ENCODE data around the gene SLCO6A1.
"Not testable (repeated sequence)": the region's sequence is repeated elsewhere in the genome, so short reads cannot be mapped to it uniquely, and the experiment has no call there.

Gene SLCO6A1, protein sequence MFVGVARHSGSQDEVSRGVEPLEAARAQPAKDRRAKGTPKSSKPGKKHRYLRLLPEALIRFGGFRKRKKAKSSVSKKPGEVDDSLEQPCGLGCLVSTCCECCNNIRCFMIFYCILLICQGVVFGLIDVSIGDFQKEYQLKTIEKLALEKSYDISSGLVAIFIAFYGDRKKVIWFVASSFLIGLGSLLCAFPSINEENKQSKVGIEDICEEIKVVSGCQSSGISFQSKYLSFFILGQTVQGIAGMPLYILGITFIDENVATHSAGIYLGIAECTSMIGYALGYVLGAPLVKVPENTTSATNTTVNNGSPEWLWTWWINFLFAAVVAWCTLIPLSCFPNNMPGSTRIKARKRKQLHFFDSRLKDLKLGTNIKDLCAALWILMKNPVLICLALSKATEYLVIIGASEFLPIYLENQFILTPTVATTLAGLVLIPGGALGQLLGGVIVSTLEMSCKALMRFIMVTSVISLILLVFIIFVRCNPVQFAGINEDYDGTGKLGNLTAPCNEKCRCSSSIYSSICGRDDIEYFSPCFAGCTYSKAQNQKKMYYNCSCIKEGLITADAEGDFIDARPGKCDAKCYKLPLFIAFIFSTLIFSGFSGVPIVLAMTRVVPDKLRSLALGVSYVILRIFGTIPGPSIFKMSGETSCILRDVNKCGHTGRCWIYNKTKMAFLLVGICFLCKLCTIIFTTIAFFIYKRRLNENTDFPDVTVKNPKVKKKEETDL

GRCh38 chr5:102498271-102499034, at the start of gene SLCO6A1:
Gene SLCO6A1 (minus strand): TSS chr5:102499001. CDS start chr5:102498844, 157 bp downstream.
- no peak for DNase-seq

DNA sequence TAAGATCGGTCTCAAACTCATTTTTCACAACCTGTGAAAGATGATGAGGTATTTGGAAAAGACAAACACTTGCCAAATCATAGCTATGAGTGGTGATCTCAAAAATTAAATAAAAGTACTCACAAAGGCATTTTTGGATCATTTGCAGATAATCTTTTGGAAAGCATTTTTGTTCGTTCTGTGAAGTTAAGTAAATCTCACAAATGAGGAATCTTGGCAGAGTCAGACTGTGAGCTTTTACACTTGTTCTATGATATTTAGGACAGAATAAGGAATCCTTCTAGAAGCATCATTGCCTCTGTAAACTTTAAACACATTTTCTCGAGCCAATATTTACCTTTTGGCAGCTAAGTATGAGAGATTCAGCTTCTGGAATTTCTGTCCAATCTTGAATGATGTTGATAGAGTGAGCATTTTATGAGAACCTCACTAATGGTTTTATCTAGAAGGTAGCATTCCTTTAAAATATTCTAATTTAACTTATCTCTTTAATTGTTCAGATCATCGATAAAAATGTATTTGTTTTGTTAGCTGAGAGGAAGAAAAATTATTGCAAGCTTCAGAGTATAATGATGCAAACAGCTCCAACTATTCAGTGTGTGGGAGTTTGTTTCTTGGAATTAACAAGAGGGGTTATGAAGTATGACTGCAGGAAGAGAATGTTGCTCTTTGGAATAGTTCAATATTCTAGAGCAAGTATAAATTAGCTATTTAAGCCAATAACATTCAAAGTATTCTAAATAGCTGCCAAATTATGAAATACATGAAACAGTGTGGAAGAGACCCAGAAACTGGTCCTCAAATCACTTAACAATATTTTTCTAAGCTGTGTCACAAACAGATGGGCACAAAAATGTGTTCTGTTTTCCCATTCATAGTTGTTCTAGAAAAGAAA, 48.6 kb upstream of the SLCO6A1 start:
- DNase-seq = no peak

- no peak for DNase-seq
These were observed 46.4 kb upstream of the SLCO6A1 start for GRCh38 chr5:102545175-102545574.

DNA sequence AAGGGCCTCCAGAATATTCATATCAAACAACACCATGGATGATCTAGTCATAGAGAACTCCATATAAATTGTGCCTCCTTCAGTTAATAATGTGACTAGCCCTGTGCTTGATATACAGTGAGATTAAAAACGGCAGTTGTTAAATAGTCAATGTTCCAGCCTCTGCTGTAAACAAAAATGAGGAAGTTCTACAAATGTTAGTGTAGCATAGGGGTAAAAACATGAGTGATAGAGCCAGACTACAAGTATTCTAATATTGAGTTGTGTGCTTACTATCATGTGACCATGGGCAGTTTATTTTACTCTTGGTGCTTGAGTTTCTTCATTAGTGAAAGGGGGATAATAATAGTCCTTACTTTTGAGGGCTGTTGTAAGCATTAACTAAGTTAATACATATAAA, 43.3 kb upstream of the SLCO6A1 start:
- DNase-seq = no peak

DNA sequence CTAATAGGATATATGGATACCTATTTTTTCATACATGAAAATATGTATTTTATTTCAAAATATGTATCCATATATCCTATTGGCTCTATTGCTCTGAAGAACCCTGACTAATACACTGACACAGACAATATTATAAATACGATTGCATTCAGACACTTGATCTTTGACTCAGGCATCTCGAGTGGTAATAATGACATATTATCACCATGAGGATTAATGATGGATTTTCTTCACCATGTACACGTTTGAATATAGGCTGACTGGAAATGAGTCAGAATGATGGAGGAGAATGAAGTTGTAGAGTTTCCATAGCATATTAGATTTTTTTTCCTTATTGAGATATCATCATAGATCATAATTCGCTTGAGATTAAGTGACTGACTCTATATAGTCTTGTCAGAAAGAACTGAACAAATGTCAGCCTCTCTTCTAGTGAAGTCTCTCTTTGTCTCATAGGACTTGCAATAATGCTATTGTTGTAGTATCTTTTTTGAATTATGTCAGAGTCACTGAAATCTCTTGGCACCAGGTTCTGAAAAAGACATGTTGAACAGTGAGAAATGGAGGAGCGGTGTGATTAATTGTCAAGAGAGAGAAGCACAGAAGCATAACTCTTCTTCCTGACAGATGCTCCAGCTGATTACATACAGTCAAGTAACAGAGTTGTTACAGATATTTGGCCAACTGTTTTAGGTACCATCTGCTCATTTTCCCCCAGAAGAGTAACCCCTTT, 41.4 kb upstream of the SLCO6A1 start:
- DNase-seq = no peak

DNA sequence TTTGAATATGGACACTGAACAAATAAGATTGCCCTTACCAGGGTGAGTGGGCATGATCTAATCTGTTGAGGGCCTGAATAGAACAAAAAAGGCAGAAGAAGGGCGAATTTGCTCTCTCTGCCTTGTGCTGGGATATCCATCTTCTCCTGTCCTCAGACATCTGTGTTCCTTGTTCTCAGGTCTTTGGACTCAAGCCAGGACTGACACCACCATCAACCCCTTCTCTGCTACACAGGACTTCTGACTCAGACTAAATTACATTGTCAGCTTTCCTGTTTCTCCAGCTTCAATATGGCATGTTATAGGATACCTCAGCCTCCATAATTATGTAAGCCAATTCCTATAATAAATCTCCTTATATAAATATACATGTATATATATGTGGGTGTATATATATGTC, 40.8 kb upstream of the SLCO6A1 start:
- no peak for DNase-seq

- DNase-seq = no peak
These were observed 38.2 kb upstream of the SLCO6A1 start for GRCh38 chr5:102537011-102537410.

- no peak for DNase-seq
These were observed 37.6 kb upstream of the SLCO6A1 start for GRCh38 chr5:102536323-102536928.

- no peak for DNase-seq
These were observed 33.3 kb upstream of the SLCO6A1 start for GRCh38 chr5:102532123-102532522.

- no peak for DNase-seq
These were observed 32.7 kb upstream of the SLCO6A1 start for GRCh38 chr5:102531506-102531905.

DNA sequence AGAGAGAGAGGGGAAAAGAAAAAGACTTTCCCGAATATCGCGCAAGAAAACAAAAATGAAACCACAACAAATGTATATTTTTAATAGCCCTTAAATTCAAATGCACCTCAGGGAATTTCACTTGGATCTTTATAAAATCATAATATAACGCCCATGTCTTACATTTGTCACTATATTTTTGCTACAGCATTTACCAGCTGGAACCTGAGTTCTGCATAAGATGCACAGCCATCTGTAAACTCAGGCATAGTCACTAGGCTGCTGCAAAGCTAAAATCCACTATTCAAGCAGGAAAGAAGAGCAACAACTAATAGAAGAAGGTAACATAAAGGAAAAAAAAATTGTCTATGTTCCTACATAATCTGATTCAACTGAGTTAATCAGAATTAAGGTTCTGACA, 30.6 kb upstream of the SLCO6A1 start:
- no peak for DNase-seq

DNA sequence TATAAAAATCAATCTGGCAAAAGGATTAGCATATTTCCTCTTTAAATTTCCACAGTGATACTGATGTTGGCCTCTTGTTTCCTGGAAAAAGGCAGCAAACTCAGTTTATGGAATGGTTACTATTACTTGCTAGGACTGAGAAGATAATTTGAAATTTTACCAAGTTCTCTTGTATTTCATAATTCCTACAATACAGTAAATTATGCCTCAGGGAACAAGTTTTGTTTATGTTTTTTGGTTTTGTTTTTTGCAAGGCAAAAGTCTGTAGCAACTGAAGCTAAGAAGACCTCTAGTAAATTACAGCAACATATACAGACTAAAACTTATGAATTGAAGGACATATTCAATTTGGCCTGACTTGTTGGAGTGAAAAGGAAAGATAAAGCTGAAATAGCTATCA, 30.2 kb upstream of the SLCO6A1 start:
- no peak for DNase-seq

- no peak for DNase-seq
These were observed 29.8 kb upstream of the SLCO6A1 start for GRCh38 chr5:102528600-102528999.

GRCh38 chr5:102527547-102527946, 28.7 kb upstream of the SLCO6A1 start:
- DNase-seq = no peak

GRCh38 chr5:102523541-102524175, 24.9 kb upstream of the SLCO6A1 start:
- DNase-seq = no peak

DNA sequence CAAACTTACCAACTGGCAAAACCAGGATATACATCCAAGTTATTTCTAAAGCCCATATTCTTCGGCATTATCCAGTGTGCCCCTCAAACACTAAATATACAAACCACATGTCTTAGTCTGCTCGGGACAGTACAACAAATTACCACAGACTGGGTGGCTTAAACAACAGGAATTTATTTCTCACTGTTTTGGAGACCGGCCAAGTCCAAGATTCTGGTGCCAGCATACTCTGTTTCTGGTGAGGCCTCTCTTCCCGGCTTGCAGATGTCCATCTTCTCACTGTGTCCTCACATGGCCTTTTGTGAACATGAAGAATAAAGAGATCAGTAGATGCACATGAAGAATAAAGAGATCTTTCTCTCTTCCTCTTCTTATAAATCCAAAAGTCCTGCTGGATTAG, 12.9 kb upstream of the SLCO6A1 start:
- DNase-seq = no peak

DNA sequence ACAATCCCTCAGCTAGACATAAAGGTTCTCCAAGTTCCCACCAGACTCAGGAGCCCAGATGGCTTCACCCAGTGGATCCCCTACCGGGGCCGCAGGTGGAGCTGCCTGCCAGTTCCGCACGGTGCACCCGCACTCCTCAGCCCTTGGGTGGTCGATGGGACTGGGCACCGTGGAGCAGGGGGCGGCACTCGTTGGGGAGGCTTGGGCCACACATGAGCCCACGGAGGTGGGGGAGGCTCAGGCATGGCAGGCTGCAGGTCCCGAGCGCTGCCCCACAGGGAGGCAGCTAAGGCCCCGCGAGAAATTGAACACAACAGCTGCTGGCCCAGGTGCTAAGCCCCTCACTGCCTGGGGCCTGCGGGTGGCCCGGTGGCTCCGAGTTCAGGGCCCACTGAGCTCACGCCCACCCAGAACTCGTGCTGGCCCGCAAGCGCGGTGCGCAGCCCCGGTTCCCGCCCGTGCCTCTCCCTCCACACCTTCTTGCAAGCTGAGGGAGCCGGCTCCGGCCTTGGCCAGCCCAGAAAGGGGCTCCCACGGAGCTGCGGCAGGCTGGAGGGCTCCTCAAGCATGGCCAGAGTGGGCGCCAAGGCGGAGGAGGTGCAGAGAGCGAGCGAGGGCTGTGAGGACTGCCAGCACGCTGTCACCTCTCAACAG, 7.4 kb downstream of the SLCO6A1 start:
- DNase-seq = not testable (repeated sequence)

GRCh38 chr5:102483736-102484135, 15.1 kb downstream of the SLCO6A1 start:
- DNase-seq = no peak

DNA sequence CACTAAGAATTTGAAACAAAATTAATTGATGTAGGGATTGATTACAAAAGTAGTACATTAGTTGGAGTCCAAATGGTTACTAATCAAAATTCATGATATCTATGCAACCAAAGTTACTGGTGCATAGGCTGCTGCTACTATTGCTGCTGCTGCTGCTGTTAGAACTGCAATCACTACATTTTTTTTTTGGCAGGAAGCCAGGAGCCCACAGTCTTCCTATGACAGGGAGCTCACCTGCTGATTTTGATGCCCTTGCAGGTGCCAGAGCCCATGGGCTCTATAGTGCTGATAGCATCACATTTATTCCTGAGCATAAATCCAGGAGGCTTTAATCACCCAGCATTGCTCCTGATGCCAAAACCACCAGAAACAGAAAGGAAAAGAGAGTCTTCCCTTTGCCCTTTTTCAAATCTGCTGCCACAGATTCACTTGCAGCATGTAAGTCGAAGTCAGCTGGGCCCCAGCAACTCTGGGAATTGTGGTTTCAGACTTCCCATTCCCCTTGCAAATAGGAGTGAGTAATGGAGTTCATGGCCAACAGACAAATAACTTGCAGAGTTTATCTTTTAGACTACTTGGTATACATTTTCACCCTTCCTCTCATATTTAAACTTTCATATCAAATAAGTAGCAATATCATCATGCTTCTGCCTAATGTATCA, 17.6 kb downstream of the SLCO6A1 start:
- DNase-seq = no peak

DNA sequence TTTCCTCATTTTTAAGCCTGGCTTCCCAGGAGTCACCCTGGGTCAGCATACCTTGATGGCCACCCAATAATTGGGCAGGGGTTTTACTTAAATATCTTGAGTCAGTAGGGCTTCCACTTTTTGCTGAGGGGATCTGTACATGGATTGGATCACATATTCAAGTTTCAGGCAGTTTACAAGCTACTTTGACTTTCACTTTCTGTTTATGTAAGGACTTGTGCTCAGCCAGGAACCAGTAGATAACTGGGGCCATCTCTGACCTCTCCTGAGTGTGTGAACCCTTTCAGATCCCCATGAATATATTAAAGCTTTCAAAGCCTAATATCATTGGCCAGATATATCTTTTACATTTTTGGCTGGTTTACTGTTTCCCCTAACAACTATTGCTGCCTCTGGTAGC, 45.1 kb downstream of the SLCO6A1 start:
- no peak for DNase-seq
